K562 (cell line): Measurements from ENCODE around the gene PDLIM4. TPM values are rescaled to one million over a fixed set of nuclear protein-coding genes. Genes with fewer than 3 reads are reported as not detected.

Experiments used
- ATAC-seq: fragments of 200-7000 bp; cut with Tn5 transposase; 3 replicates; pipeline ENCODE4 v1.9.1; 2020; ENCODE audit warnings: moderate library complexity
- BruUV-seq: library from RNA; stranded (reverse); fragments of 400-500 nt; replicated peaks from 2 replicates; lab custom pipeline; 2021; lab: Mats Ljungman, UMichigan
- CTCF ChIA-PET: fragments of 300-600 bp; formaldehyde crosslinking; extraction: SDS; loops from one replicate; lab custom pipeline; 2021; ENCODE audit warnings: low intra/inter-chr PET ratio; lab: Yijun Ruan, JAX
- POLR2A ChIA-PET: fragments of 300-600, 350-650 bp; sonication (Branson Sonifier 250); formaldehyde crosslinking; extraction: SDS; loops from one replicate; lab custom pipeline; 2021; ENCODE audit warnings: antibody characterized with exemption, inconsistent platforms; lab: Yijun Ruan, JAX
- DNase-seq, 4 experiments: peaks; one replicate each; pipeline versions ENCODE4 v3.0.0 to v3.0.0-alpha.2; 2011 to 2018; ENCODE audit warnings: low spot score in 3 of 4, mixed read lengths in 3 of 4; ENCODE audit errors: extremely low read depth in 1 of 4
- FAIRE-seq: peaks from 2 replicates; lab custom pipeline; 2011; peaks lifted over from hg19 to GRCh38; lab: Jason Lieb, UNC
- H2AFZ ChIP-seq: 2 replicates; pipeline ENCODE4 v1.6.0; 2011; ENCODE audit warnings: low read depth, low read length, control low read depth, inconsistent platforms
- H3K27ac ChIP-seq: fragments of 200-600 bp; 3 replicates; pipeline ENCODE4 v1.8.0; 2011; ENCODE audit warnings: low read depth, mild to moderate bottlenecking, control low read depth, inconsistent platforms, low read length, moderate library complexity, mixed read lengths; ENCODE audit errors: extremely low read depth
- H3K27me3 ChIP-seq, 2 experiments: fragments of 300-600 bp in 1 of 2; 2 replicates in 1 of 2; 3 replicates in 1 of 2; pipeline versions ENCODE4 v1.6.0 to v1.8.0; 2011; ENCODE audit warnings: inconsistent platforms in 2 of 2, low read length in 2 of 2, mild to moderate bottlenecking in 1 of 2, mixed read lengths in 1 of 2, moderate library complexity in 1 of 2; ENCODE audit not compliant: control insufficient read depth in 2 of 2, insufficient read depth in 2 of 2
- H3K36me3 ChIP-seq: fragments of 300-600 bp; 3 replicates; pipeline ENCODE4 v1.8.0; 2011; ENCODE audit warnings: mild to moderate bottlenecking, low read length, inconsistent platforms; ENCODE audit not compliant: control insufficient read depth, insufficient read depth
- H3K4me1 ChIP-seq, 2 experiments: fragments of 200-600 bp in 1 of 2; replicated peaks in 1 of 2; 2 replicates in 1 of 2; 3 replicates in 1 of 2; pipeline versions ENCODE4 v1.5.1 to v1.8.0; 2011; ENCODE audit warnings: inconsistent platforms in 2 of 2, low read length in 2 of 2, mild to moderate bottlenecking in 1 of 2, mixed read lengths in 1 of 2, moderate library complexity in 1 of 2; ENCODE audit not compliant: control insufficient read depth in 2 of 2, insufficient read depth in 2 of 2
- H3K4me2 ChIP-seq: 2 replicates; pipeline ENCODE4 v1.6.1; 2011; ENCODE audit warnings: low read length, control low read depth, inconsistent platforms, mixed read lengths; ENCODE audit not compliant: insufficient read depth
- H3K4me3 ChIP-seq: fragments of 200-600 bp; sonication (generic), shearing (Covaris generic); 2 replicates; pipeline ENCODE4 v1.5.1; 2016; ENCODE audit warnings: control low read depth, inconsistent platforms
- H3K79me2 ChIP-seq: fragments of 200-600 bp; 3 replicates; pipeline ENCODE4 v1.8.0; 2011; ENCODE audit warnings: low read length, inconsistent platforms; ENCODE audit not compliant: control insufficient read depth, insufficient read depth
- H3K9ac ChIP-seq, 2 experiments: 2 replicates each; pipeline versions ENCODE4 v1.6.0 to v1.6.1; 2011; ENCODE audit warnings: low read depth in 2 of 2, low read length in 2 of 2, control low read depth in 1 of 2, inconsistent platforms in 1 of 2, mild to moderate bottlenecking in 1 of 2, mixed read lengths in 1 of 2; ENCODE audit not compliant: insufficient read depth in 1 of 2
- H3K9me1 ChIP-seq: one replicate; pipeline ENCODE4 v1.6.0; 2011; ENCODE audit warnings: inconsistent platforms, mild to moderate bottlenecking, low read length, moderate library complexity; ENCODE audit not compliant: control insufficient read depth, insufficient read depth
- H3K9me3 ChIP-seq: replicated peaks from 2 replicates; pipeline ENCODE4 v1.5.1; 2011; ENCODE audit warnings: low read depth, low read length, inconsistent platforms; ENCODE audit not compliant: control insufficient read depth, insufficient read depth
- H4K20me1 ChIP-seq: replicated peaks from 2 replicates; pipeline ENCODE4 v1.6.1; 2011; ENCODE audit warnings: low read length, inconsistent platforms, mixed read lengths; ENCODE audit not compliant: control insufficient read depth, insufficient read depth
- ZNF277 ChIP-seq: fragments of 250-450 bp; sonication (Bioruptor Pico); IDR thresholded peaks from 2 replicates; pipeline ENCODE4 v1.8.0; 2022; ENCODE audit warnings: inconsistent platforms, mild to moderate bottlenecking, moderate library complexity, borderline replicate concordance
- WGBS: fragments of 100-300 bp; shearing (Covaris generic); methylation state at CpG from one replicate; pipeline ENCODE4 v1.1.6; 2016; ENCODE audit warnings: low coverage, mixed read lengths; ENCODE audit not compliant: insufficient coverage; ENCODE audit errors: missing lambda C conversion rate; 5-methylcytosine and 5-hydroxymethylcytosine counted together
- in situ Hi-C: fragments of 300-500 bp; cut with MboI; formaldehyde crosslinking; loops from 4 replicates; pipeline ENCODE4 v1.15.0; 2018; ENCODE audit warnings: inconsistent platforms, mixed read lengths
- intact Hi-C: fragments of 100-400 bp; cut with micrococcal nuclease; formaldehyde crosslinking; loops from 2 replicates; pipeline ENCODE4 v1.14.2; 2022
- polyA plus RNA-seq, 8 experiments: library from polyadenylated mRNA; depleted of rRNA in 4 of 8; stranded (reverse) in 5 of 8; unstranded in 3 of 8; fragments of >200 nt; fragmentation: Nextera tagmentation in 2 of 8; fragmentation: Illumina TruSeq in 1 of 8; extraction: Ambion mirVana in 2 of 8; extraction: Trizol in 1 of 8; gene quantifications; 2 replicates each; pipeline versions ENCODE4 v1.2.1 to v1.2.3, GENCODE V29; 2011 to 2014; ENCODE audit warnings: inconsistent platforms in 1 of 8, missing spikeins in 1 of 8
- total RNA-seq, 7 experiments: library from RNA; depleted of rRNA in 6 of 7; stranded (reverse); fragments of >200 nt in 6 of 7; fragmentation: Illumina TruSeq in 2 of 7; extraction: Trizol in 2 of 7; gene quantifications; 2 replicates each; pipeline versions ENCODE4 v1.2.1 to v1.2.3, GENCODE V29; 2011 to 2021; ENCODE audit warnings: low replicate concordance in 1 of 7
- TF ChIP-seq, protein P1 (sequence below), 2 experiments: fragments of 200-800 bp in 1 of 2; sonication (Bioruptor generic) in 1 of 2; sonication (generic) in 1 of 2; formaldehyde crosslinking in 1 of 2; IDR thresholded peaks in 1 of 2; conservative IDR thresholded peaks in 1 of 2; 2 replicates each; pipeline versions ENCODE4 v1.5.0 to v1.6.1; 2016 to 2020; ENCODE audit warnings: missing compliant biosample characterization in 1 of 2, missing genetic modification characterization in 1 of 2, missing genetic modification reagents in 1 of 2

PDLIM4 gene
- total and polyA plus RNA-seq, 9 of the 15 experiments (the other 6 are each of a cell fraction or from before 2014, with no cell fraction given), result 0.28 to 32.8 (median 13.1) TPM

DNA sequence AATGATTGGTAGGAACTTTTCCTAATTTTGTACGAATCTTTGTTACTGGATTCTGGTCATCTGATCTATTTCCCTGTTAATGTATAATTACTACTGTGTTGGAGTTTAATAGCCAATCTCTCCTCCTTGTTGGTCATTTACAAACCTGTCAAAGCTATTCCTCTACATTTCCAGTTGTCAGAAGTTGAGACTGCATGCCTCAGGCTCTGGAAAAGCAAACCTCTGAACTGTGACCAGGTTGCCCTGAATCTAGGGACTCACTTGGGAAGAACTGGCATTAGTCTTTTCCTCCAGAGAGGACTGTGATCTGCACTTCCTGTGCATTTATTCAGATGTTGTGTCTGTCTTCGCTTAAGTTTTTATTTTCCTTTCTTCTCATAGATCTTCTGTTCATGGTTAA, 16.1 kb downstream of the PDLIM4 start:
- intact Hi-C loops, result loop anchor here (2.0 to 5.0 kb wide), 2 partner anchors 36 to 95 kb away; partner anchors contain the start of gene SLC22A5
- in situ Hi-C loops, result no loop called here
- no peaks in the 10 kb centered on the region for H4K20me1 ChIP-seq
- CTCF ChIA-PET, result interaction anchor here (2.0 kb wide), 1 partner anchor 42 kb away, joined by 11 read pairs; no protein-coding TSS in a partner anchor
- H3K4me1 ChIP-seq, result peaks cover 22 to 45% of the 10 kb centered on the region in 2 experiments; a peak in 4 of 5 replicates
- WGBS, result 53% methylated on average over 2 of the region's 2 CpGs
- ATAC-seq (no peak), FAIRE-seq (no peak), DNase-seq (no peak)
- peaks cover 10% of the 10 kb centered on the region; the same call in 2 of the 3 replicates for H3K36me3 ChIP-seq
- no peaks in the 10 kb centered on the region for H3K79me2 ChIP-seq
- BruUV-seq, result no TSS peak
- TF ChIP-seq, protein P1, sequence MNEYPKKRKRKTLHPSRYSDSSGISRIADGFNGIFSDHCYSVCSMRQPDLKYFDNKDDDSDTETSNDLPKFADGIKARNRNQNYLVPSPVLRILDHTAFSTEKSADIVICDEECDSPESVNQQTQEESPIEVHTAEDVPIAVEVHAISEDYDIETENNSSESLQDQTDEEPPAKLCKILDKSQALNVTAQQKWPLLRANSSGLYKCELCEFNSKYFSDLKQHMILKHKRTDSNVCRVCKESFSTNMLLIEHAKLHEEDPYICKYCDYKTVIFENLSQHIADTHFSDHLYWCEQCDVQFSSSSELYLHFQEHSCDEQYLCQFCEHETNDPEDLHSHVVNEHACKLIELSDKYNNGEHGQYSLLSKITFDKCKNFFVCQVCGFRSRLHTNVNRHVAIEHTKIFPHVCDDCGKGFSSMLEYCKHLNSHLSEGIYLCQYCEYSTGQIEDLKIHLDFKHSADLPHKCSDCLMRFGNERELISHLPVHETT (CRISPR knock-in tag; conservative IDR thresholded peaks at IDR 0.05 in 1 of 2, IDR thresholded peaks at IDR 0.05 in 1 of 2), result no peak
- no peak for TF ChIP-seq ZNF277
- H3K4me3 ChIP-seq, result no peak overlapping the region
- H3K4me2 ChIP-seq, result no peak overlapping the region
- H3K27ac ChIP-seq, result no peak overlapping the region
- H2AFZ ChIP-seq, result 0 out of 2 replicates have a peak overlapping the region, but pooled peaks have one; percentile 1
- POLR2A ChIA-PET, result no interaction called here
- peak overlapping the region in 1 of 2 experiments; percentile 82; a peak in 2 of 4 replicates for H3K9ac ChIP-seq
- H3K9me1 ChIP-seq, result no peaks in the 10 kb centered on the region
- H3K9me3 ChIP-seq, result no peaks in the 10 kb centered on the region
- no peaks in the 10 kb centered on the region for H3K27me3 ChIP-seq
